ENCODE results near the gene TSPOAP1.
A peak's percentile ranks its signal among the peaks of the same experiment; 100 is the strongest.

Gene TSPOAP1

GRCh38 chr17:58327363-58328194 lies 1.0 kb downstream of the TSPOAP1 start:
- peak; percentile 80 for DNase-seq

- no peak for DNase-seq
Measured at GRCh38 chr17:58326609-58327362, 1.8 kb downstream of the TSPOAP1 start.

- peak; percentile 22 for DNase-seq
Measured at GRCh38 chr17:58325976-58326468, 2.6 kb downstream of the TSPOAP1 start.

- DNase-seq = peak; percentile 7
Measured at GRCh38 chr17:58325289-58325726, 3.3 kb downstream of the TSPOAP1 start.

GRCh38 chr17:58324409-58325288 lies 3.9 kb downstream of the TSPOAP1 start:
- DNase-seq = no peak

GRCh38 chr17:58324056-58324408 lies 4.6 kb downstream of the TSPOAP1 start:
- DNase-seq = no peak

GRCh38 chr17:58323366-58324055 lies 5.1 kb downstream of the TSPOAP1 start:
- no peak for DNase-seq

- DNase-seq = no peak
Measured at GRCh38 chr17:58322581-58323185, 5.9 kb downstream of the TSPOAP1 start.

GRCh38 chr17:58321571-58322525 lies 6.7 kb downstream of the TSPOAP1 start:
- DNase-seq = no peak

GRCh38 chr17:58320570-58321323 lies 7.8 kb downstream of the TSPOAP1 start:
- DNase-seq = no peak

- no peak for DNase-seq
Measured at GRCh38 chr17:58320163-58320558, 8.4 kb downstream of the TSPOAP1 start.

GRCh38 chr17:58319173-58320162 lies 9.1 kb downstream of the TSPOAP1 start:
- DNase-seq = no peak

GRCh38 chr17:58318627-58319172 lies 9.9 kb downstream of the TSPOAP1 start:
- no peak for DNase-seq

- DNase-seq = no peak
Measured at GRCh38 chr17:58318065-58318481, 10.5 kb downstream of the TSPOAP1 start.

- DNase-seq = peak; percentile 90
Measured at GRCh38 chr17:58317421-58318064, 11.1 kb downstream of the TSPOAP1 start.

- DNase-seq = no peak
Measured at GRCh38 chr17:58316260-58316960, 12.2 kb downstream of the TSPOAP1 start.

GRCh38 chr17:58315750-58316149 lies 12.8 kb downstream of the TSPOAP1 start:
- DNase-seq = no peak

Measured in activated CD4-positive, alpha-beta T cell treated with anti-CD3 and anti-CD28 coated beads, Interleukin-2, Interleukin-6, amounts not matched to agents 100 ng/mL and 50 ng/mL, durations not matched to agents 16 hours and 8 hours (primary cell).